Measurements from ENCODE around the gene TTC12.

- TF ChIP-seq, protein P1, sequence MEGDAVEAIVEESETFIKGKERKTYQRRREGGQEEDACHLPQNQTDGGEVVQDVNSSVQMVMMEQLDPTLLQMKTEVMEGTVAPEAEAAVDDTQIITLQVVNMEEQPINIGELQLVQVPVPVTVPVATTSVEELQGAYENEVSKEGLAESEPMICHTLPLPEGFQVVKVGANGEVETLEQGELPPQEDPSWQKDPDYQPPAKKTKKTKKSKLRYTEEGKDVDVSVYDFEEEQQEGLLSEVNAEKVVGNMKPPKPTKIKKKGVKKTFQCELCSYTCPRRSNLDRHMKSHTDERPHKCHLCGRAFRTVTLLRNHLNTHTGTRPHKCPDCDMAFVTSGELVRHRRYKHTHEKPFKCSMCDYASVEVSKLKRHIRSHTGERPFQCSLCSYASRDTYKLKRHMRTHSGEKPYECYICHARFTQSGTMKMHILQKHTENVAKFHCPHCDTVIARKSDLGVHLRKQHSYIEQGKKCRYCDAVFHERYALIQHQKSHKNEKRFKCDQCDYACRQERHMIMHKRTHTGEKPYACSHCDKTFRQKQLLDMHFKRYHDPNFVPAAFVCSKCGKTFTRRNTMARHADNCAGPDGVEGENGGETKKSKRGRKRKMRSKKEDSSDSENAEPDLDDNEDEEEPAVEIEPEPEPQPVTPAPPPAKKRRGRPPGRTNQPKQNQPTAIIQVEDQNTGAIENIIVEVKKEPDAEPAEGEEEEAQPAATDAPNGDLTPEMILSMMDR (IDR thresholded peaks at IDR 0.05), result no peak
- no peak for TF ChIP-seq POLR2A (IDR thresholded peaks at IDR 0.05)
Observed at GRCh38 chr11:113408206-113408605, 93.8 kb downstream of the TTC12 start.

Data from body of pancreas (tissue), 4 donors.